ENCODE measurements around the gene IRGQ.
A peak's percentile ranks its signal among the peaks of the same experiment; 100 is the strongest.

IRGQ gene

GRCh38 chr19:43575156-43575950, 20.6 kb downstream of the IRGQ start, which contains the start of the genes PINLYP and XRCC1 (continued):
- TF ChIP-seq, protein P1, sequence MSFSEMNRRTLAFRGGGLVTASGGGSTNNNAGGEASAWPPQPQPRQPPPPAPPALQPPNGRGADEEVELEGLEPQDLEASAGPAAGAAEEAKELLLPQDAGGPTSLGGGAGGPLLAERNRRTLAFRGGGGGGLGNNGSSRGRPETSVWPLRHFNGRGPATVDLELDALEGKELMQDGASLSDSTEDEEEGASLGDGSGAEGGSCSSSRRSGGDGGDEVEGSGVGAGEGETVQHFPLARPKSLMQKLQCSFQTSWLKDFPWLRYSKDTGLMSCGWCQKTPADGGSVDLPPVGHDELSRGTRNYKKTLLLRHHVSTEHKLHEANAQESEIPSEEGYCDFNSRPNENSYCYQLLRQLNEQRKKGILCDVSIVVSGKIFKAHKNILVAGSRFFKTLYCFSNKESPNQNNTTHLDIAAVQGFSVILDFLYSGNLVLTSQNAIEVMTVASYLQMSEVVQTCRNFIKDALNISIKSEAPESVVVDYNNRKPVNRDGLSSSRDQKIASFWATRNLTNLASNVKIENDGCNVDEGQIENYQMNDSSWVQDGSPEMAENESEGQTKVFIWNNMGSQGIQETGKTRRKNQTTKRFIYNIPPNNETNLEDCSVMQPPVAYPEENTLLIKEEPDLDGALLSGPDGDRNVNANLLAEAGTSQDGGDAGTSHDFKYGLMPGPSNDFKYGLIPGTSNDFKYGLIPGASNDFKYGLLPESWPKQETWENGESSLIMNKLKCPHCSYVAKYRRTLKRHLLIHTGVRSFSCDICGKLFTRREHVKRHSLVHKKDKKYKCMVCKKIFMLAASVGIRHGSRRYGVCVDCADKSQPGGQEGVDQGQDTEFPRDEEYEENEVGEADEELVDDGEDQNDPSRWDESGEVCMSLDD (tag by site-specific recombination; IDR thresholded peaks at IDR 0.05), result peak; percentile 94
- TF ChIP-seq ZBTB1 (tag by site-specific recombination; IDR thresholded peaks at IDR 0.05) (no peak), ZNF623 (tag by site-specific recombination; IDR thresholded peaks at IDR 0.05) (peak; percentile 39), ZSCAN23 (tag by site-specific recombination; IDR thresholded peaks at IDR 0.05) (no peak), ZNF645 (tag by site-specific recombination; IDR thresholded peaks at IDR 0.05) (peak; percentile 35; the same call in 1 of the 2 replicates), ZNF600 (tag by site-specific recombination; IDR thresholded peaks at IDR 0.05) (peak; percentile 74), ATF2 (tag by site-specific recombination; IDR thresholded peaks at IDR 0.05; ENCODE audit: low read depth) (no peak), ZNF843 (tag by site-specific recombination; IDR thresholded peaks at IDR 0.05) (peak; percentile 57; the same call in 1 of the 2 replicates), BCL11A (tag by site-specific recombination; IDR thresholded peaks at IDR 0.05; ENCODE audit: low read depth) (no peak), ZNF670 (tag by site-specific recombination; IDR thresholded peaks at IDR 0.05; ENCODE audit: low read depth) (no peak), ZNF202 (tag by site-specific recombination; IDR thresholded peaks at IDR 0.05; ENCODE audit: borderline replicate concordance) (no peak), ZBTB26 (tag by site-specific recombination; optimal IDR thresholded peaks at IDR 0.05) (peak; percentile 75), ZNF677 (tag by site-specific recombination; IDR thresholded peaks at IDR 0.05) (no peak), ZFP37 (tag by site-specific recombination; IDR thresholded peaks at IDR 0.05) (peak; percentile 44; the same call in 1 of the 2 replicates), ZNF416 (tag by site-specific recombination; IDR thresholded peaks at IDR 0.05) (no peak), ZNF24 (tag by site-specific recombination; IDR thresholded peaks at IDR 0.05) (0 out of 2 replicates have a peak, but pooled peaks have one; percentile 29), ZNF692 (tag by site-specific recombination; IDR thresholded peaks at IDR 0.05) (peak; percentile 68; the same call in 1 of the 2 replicates), ZBTB48 (tag by site-specific recombination; IDR thresholded peaks at IDR 0.05) (peak; percentile 94), ZNF140 (tag by site-specific recombination; IDR thresholded peaks at IDR 0.05) (no peak), BCL11B (tag by site-specific recombination; IDR thresholded peaks at IDR 0.05; ENCODE audit: low read depth) (no peak)
- TF ChIP-seq, protein P2, sequence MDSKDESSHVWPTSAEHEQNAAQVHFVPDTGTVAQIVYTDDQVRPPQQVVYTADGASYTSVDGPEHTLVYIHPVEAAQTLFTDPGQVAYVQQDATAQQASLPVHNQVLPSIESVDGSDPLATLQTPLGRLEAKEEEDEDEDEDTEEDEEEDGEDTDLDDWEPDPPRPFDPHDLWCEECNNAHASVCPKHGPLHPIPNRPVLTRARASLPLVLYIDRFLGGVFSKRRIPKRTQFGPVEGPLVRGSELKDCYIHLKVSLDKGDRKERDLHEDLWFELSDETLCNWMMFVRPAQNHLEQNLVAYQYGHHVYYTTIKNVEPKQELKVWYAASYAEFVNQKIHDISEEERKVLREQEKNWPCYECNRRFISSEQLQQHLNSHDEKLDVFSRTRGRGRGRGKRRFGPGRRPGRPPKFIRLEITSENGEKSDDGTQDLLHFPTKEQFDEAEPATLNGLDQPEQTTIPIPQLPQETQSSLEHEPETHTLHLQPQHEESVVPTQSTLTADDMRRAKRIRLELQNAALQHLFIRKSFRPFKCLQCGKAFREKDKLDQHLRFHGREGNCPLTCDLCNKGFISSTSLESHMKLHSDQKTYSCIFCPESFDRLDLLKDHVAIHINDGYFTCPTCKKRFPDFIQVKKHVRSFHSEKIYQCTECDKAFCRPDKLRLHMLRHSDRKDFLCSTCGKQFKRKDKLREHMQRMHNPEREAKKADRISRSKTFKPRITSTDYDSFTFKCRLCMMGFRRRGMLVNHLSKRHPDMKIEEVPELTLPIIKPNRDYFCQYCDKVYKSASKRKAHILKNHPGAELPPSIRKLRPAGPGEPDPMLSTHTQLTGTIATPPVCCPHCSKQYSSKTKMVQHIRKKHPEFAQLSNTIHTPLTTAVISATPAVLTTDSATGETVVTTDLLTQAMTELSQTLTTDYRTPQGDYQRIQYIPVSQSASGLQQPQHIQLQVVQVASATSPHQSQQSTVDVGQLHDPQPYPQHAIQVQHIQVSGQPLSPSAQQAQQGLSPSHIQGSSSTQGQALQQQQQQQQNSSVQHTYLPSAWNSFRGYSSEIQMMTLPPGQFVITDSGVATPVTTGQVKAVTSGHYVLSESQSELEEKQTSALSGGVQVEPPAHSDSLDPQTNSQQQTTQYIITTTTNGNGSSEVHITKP (tag by site-specific recombination; IDR thresholded peaks at IDR 0.05), result peak; percentile 77
- TF ChIP-seq, protein P3, sequence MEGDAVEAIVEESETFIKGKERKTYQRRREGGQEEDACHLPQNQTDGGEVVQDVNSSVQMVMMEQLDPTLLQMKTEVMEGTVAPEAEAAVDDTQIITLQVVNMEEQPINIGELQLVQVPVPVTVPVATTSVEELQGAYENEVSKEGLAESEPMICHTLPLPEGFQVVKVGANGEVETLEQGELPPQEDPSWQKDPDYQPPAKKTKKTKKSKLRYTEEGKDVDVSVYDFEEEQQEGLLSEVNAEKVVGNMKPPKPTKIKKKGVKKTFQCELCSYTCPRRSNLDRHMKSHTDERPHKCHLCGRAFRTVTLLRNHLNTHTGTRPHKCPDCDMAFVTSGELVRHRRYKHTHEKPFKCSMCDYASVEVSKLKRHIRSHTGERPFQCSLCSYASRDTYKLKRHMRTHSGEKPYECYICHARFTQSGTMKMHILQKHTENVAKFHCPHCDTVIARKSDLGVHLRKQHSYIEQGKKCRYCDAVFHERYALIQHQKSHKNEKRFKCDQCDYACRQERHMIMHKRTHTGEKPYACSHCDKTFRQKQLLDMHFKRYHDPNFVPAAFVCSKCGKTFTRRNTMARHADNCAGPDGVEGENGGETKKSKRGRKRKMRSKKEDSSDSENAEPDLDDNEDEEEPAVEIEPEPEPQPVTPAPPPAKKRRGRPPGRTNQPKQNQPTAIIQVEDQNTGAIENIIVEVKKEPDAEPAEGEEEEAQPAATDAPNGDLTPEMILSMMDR (tag by site-specific recombination; IDR thresholded peaks at IDR 0.05), result 0 out of 2 replicates have a peak, but pooled peaks have one; percentile 27
